ENCODE results near the gene SPCS3.

DNA sequence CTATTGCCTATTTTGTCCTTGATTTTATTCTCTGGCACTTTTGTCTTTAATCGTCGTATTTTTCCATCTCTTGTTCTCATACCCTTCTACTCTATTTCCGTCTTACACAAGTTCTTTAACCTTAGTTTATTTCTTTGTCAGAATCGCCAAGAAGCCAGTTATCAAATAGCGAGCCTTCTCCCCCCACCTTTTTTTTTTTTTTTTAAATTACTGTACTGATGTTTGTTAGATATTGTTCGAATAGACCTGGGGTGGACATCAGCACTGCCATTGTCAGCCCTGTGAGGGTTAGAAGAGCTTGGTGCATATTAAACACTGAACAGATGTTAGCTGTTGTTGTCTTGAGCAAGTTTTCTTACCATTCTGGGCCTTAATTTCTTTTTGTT is 1.2 kb downstream of the SPCS3 start:
- TF ChIP-seq, protein P1, sequence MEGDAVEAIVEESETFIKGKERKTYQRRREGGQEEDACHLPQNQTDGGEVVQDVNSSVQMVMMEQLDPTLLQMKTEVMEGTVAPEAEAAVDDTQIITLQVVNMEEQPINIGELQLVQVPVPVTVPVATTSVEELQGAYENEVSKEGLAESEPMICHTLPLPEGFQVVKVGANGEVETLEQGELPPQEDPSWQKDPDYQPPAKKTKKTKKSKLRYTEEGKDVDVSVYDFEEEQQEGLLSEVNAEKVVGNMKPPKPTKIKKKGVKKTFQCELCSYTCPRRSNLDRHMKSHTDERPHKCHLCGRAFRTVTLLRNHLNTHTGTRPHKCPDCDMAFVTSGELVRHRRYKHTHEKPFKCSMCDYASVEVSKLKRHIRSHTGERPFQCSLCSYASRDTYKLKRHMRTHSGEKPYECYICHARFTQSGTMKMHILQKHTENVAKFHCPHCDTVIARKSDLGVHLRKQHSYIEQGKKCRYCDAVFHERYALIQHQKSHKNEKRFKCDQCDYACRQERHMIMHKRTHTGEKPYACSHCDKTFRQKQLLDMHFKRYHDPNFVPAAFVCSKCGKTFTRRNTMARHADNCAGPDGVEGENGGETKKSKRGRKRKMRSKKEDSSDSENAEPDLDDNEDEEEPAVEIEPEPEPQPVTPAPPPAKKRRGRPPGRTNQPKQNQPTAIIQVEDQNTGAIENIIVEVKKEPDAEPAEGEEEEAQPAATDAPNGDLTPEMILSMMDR (IDR thresholded peaks at IDR 0.05; ENCODE audit: low read length): no peak
- no peak for TF ChIP-seq EZH2 (IDR thresholded peaks at IDR 0.05; ENCODE audit: borderline replicate concordance, low read length)
